Activated CD4-positive, alpha-beta T cell treated with anti-CD3 and anti-CD28 coated beads, Interleukin-10, Interleukin-2, amounts not matched to agents 100 ng/mL and 50 ng/mL, durations not matched to agents 16 hours and 8 hours (primary cell): Measurements from ENCODE around the gene SPSB3.
"Not testable (repeated sequence)": the region's sequence is repeated elsewhere in the genome, so short reads cannot be mapped to it uniquely, and the experiment has no call there.

ENCODE experiments used
- DNase-seq: peaks from one replicate; pipeline ENCODE4 v3.0.0-alpha.2; 2020

The SPSB3 gene

DNA sequence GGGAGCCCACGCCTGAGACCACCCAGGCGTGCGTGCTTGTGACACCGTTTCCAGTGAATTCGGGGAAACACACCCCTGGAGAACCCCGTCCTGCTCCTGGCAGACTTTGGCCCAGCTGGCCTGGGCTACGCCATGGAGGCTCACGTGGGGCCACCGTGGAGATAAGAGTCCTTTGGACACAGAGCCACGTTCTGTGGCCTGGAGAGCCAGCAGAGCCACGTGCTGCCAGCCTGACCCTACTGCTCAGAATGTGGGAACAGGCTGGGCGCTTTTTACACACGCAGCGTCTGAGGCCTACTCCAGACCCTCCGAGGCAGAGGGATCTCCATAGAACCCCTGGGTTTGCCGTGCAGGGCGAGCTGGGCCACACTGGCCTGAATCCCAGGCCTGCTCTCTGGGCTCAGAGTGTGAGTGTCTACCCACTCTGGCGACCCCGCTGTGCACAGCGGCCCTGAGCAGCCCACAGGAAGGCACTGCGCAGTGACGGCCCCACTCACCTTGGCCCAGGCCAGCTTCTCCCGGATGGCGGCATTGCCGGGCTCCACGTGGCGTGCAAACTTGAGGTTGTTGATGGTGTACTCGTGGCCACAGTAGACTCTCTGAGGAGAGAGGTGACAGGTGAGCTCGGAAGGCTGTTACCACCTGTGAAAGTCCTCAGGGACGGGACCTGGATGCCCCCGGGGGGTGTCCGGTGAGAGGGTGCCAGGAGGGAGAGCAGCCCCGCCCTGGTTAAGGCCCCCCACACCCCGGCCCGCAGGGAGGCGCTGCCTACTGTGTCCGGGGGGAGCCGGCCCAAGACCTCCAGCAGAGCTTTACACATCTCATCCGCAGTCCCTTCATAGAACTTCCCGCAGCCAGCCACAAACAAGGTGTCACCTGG is 34.3 kb upstream of the SPSB3 start:
- no peak for DNase-seq

DNA sequence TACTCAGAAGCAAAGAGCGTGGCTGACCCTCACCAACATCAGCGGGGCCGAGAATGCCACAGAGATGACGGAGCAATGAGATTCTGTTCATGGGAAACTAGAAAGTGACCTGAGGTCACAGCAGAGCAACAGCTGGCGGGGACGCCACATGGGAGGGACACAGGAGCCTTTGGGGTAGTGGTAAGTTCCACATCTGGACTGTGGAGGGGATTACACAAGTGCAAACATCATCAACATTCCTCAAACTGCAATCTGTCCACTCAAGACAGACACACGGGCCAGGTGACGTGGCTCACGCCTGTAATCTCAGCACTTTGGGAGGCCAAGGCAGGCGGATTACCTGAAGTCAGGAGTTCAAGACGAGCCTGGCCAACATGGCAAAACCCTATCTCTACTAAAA is 33.1 kb upstream of the SPSB3 start:
- no peak for DNase-seq

DNA sequence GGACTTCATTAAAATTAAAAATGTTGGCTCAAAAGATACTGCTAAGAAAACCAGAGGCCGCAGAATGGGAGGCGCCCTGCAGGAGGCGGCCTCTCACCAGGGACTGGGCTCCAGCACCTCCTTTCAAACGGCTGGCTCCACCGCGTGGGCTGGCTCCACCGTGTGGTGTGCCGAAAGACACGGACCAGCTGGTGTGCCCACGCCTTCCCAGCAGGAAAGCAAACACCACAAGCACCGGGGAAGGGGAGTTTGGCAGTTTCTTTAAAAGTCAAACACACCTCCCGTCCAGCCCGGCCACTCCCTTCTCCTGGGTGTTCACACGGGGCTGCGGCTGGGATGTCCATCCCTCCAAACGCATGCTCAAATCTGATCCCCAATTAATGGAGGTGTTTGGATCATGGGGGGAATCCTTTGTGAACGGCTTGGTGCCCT is 30.4 kb upstream of the SPSB3 start:
- DNase-seq: peak; percentile 57

- DNase-seq: no peak
These were observed 28.2 kb upstream of the SPSB3 start for GRCh38 chr16:1810536-1810935.

DNA sequence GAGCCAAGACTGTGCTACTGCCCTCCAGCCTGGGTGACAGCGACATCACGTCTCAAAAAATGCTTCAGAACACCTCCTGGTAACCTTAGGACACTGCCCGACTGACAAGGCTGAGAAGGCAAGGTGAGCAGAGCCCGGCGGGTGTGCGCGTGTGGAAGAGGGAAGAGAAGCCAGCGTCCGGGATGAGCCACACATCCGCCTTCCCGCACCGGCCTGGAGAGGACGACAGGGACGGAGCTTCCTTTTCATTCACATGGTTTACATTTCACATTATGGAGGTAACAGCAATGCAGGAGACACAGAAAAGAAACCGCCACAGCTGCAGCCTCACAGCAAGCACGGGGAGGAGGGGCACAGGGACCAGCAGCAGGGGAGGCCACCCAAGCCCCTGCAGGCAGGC is 27.7 kb upstream of the SPSB3 start:
- no peak for DNase-seq

GRCh38 chr16:1809281-1809801 is 27.0 kb upstream of the SPSB3 start:
- no peak for DNase-seq

DNA sequence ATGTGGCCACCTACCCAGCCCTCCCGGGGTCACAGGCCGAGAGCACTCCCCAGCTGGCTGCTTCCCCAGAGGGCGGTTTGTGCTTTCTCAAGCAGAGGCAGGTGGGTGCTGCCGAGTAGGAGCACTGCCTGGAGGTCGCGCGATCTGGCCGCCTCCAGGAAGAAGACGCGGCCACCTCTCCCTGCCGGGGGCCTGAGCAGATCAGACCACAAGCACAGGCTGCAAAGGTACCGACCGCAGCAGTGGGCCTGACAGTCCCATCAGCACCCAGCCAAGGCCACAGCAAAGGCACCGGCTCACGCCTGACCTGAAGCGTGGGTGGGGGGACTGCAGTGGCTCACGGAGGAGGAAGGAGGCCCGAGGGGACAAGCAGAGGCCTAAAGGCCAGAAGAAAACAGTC is 26.3 kb upstream of the SPSB3 start:
- DNase-seq: no peak

DNA sequence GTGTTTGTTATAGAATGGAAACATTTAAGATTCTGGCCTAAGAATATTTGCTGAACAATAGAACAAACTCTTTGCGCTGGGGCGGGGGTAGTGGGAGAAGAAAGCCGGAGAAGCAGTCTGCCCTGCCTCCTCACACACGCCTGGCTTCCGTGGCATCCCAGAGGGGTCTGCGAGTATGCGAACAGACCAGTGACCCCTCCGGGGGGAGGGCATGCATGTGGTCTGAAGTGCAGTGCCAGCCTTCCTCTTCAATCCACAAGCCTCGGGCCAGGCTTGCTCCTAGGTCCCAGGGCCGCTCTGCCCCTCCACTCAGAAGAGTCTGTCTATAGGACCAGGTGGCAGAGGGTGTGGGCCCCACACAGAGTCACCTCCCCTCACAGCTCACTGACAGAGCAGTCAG is 25.3 kb upstream of the SPSB3 start:
- no peak for DNase-seq

- no peak for DNase-seq
These were observed 18.3 kb upstream of the SPSB3 start for GRCh38 chr16:1800701-1801100.

DNA sequence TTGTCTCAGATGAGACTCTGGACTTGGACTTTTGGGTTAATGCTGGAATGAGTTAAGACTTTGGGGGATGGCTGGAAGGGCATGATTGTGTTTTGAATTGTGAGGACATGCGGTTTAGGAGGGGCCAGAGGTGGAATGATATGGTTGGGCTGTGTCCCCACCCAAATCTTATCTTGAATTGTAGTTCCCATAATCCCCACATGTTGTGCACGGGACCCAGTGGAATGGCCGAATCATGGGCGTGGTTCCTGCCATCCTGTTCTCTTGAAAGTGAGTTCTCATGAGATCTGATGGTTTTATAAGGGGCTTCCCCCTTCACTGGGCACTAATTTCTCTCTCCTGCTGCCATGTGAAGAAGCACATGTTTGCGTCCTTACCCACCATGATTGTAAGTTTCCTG is 16.9 kb upstream of the SPSB3 start:
- not testable (repeated sequence) for DNase-seq

DNA sequence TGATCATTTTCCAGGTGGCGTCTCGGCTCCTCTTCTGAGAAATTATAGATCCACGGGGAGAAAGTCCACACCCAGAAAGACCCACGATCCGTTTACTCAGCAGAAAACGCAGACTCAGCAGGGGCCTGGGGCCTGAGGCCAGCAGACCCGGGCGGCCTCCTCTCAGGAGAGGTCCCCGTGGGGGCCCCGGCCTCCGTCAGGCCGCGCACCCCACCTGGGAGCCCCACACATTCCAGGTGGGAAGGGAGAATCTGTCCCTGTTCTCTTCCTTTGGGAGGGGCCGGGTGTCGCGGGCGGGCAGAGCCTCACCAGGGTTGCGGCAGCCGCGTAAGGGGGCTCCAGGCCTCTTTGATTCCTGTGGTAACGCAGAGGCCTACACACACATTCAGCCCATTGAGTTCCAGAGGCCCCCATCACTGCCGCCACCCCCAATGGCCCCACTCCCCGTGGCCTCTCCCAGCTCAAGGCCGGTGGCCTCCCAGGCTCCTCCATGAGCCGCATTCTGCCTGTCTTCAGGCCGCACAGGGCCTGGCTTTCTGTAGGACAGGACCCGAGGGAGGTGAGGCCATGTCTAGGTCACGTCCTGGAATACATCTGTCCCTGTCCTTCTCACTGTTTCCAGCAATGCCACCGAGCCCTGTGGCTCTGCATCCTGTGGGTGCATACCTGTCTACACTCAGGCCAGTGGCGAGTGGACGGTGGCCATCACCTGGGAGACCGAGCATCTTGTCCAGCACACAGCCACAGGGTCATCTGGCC is 12.7 kb upstream of the SPSB3 start:
- DNase-seq: no peak

- no peak for DNase-seq
These were observed 12.0 kb upstream of the SPSB3 start for GRCh38 chr16:1794221-1794871.

- DNase-seq: no peak
These were observed 11.3 kb upstream of the SPSB3 start, which contains the start of gene IGFALS for GRCh38 chr16:1793578-1794220. Gene IGFALS, minus strand, starts transcription at chr16:1793705. Its CDS starts 53 bp downstream, at chr16:1793652.

DNA sequence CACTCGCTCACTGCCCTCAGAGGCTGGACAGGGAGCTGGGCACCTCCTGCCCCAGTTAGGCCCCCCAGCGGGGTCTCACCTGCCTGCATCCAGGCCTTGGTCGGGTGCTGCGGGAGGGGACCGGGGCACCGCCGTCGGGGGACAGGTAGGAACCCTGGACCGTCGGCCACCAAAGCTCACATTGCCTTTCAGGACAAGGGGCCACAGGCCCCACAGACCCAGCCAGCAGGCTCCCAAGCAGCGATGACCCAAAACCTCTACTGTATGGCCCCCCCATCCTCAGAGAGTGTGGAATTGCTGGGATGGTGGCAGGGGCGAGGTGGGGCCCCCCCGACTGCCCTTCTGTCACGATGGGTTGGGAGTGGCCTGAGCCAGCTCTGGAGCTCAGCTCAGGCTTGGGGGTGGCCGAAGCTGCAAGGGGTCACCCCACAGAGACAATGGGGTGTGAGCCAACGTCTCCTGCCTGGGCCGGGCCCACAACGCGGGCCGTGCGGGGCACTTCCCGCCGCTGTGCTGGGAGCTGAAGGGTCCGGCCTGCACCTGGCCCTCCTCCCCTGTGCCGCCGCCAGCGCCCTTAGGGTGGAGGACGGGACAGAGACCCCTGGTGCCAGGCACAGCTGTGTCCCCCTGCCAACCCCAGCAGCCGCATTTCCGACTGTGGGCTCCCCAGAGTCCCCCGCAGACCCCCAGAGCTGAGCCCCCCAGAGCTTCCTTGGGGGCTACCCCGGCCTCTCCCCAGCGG is 10.6 kb upstream of the SPSB3 start:
- DNase-seq: no peak

DNA sequence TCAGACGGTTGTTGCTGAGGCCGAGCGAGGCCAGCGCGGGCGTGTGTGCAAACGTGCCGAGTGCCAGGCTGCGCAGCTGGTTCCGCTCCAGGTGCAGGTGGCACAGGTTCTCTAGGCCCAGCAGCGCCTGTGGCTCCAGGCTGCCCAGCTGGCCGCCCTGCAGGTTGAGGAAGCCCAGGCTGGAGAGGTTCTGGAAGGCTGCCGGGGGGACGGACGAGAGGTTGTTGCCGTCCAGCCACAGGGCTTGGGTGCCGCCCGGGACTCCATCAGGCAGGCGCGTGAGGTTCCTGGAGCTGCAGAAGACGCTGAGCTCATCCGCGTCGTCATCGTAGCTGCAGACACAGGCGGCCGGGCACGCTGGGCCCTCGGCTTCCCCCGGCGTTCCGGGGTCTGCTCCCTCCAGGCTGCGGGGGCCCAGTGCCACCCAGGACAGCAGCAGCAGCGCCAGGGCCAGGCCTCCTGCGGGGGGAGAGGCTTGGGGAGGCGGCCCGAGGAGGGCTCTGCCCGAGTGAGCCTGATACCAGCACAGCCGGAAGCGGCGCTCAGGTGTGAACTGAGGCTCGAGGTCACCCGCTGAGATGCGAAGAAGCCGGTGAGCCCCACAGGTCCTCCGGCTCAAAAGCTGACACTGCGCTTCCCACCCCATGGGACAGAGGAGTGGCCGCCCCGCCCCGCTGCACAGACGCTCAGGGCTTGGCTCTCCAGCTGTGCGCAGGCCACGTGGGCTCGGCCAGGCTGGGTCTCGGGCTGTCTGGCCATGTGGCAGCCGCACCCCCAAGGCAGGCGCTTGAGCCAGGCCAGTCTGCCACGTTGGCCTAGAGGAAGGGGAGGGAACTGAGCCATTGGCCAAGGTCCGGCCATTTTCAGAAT is 9.8 kb upstream of the SPSB3 start:
- DNase-seq: no peak

DNA sequence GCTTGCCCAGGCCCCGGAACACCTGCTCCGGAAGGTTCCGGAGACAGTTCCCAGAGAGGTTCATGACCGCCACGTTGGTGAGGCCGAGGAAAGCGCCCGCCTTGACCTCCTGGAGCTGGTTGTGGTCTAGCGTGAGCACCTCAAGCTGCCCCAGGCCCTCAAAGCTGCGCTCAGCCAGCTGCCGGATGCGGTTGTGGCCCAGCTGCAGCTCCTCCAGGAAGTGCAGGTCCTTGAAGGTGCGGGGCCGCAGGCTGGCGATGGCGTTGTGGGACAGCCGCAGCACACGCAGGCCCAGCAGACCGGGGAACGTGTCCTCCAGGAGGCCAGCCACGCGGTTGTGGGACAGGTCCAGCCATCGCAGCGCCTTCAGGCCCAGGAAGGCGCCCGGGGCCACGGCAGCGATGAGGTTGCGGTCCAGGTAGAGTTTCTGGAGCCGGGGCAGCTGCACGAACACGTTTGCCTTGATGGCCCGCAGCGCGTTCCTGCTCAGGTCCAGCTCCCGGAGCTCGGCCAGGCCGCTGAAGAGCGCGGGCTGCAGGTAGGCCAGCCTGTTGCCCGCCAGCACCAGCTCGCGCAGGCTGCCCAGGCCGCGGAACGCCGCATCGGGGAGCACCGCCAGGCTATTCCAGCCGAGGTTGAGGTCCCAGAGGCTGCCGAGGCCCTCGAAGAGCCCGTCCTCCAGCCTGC is 9.0 kb upstream of the SPSB3 start:
- DNase-seq: no peak

DNA sequence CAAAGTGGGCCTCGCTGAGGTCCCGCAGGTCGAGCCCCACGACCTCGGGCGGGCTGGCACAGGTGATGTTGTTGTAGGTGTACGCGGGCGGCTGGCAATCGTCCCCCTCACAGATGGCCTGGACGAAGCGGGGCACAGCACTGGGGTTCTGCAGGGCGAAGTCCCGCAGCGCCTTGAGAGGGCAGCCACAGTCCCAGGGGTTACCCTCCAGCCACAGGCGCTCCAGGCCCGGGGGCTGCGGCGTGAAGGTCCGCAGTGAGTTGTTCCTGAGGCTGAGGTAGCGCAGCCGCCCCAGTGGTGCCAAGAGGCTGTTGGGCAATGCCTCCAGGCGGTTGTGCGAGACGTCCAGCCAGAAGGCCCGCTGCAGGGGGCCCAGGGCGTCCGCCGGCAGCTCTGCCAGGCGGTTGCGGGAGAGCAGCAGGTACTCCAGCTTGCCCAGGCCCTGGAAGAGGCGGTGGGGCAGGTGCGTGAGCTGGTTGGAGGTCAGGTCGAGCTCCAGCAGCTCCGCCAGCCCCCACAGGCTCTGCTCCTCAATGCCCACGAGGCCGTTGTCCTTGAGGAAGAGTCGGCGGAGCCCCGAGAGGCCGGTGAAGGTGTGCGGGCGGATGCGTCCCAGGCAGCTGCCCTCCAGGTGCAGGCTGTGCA is 8.4 kb upstream of the SPSB3 start:
- DNase-seq: no peak

DNA sequence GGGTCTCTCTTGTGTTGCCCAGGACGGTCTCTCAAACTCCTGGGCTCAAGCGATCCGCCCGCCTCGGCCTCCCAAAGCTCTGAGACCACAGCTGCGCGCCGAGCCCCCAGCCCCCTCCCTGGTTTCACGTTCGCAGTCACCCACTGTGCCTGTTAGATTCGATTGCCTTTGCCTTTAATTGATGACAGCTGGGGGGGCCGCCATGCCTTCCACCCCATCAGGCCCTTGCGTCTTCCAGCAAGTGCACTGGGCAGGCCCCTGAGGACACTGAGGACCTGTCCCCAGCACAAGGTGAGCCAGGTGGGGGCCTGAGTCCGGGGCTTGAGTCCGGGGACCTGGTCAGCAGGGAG is 7.9 kb upstream of the SPSB3 start:
- no peak for DNase-seq

GRCh38 chr16:1789643-1790045 is 7.3 kb upstream of the SPSB3 start:
- DNase-seq: no peak

DNA sequence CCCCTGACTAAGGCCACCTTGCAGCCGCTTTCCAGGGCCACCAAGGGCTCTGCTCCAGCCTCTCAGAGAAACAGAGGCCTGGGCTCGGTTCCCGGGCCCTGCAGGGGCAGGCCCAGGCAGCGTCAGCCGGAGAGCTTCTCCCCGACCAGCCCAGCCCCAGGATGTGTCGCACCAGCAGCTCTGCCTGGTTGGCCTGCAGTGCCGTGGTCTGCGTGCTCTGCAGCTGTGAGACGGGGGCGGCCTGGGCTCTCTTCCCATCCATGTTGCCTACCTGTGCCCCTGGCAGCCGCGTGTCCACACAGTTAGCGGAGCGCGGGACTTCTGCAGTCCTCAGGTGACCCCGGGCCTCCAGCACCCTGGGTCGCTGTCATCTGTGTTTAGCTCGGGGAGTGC is 6.3 kb upstream of the SPSB3 start:
- DNase-seq: no peak
